Uterus (tissue), 2 donors: ENCODE data around the gene TMPRSS13.

Source experiments
- CTCF ChIP-seq, 4 experiments: fragments of 200-600 bp in 2 of 4; fragments of 450-650 bp in 2 of 4; sonication (generic) in 2 of 4; IDR thresholded peaks; one replicate each; pipeline ENCODE4 v1.5.1; 2016 to 2019; ENCODE audit warnings: antibody characterized with exemption in 4 of 4, mild to moderate bottlenecking in 2 of 4, moderate library complexity in 1 of 4
- POLR2A ChIP-seq, 2 donors: fragments of 450-650 bp; IDR thresholded peaks; one replicate each; pipeline ENCODE4 v1.6.1; 2016; ENCODE audit warnings: antibody characterized with exemption in 2 of 2, mild to moderate bottlenecking in 1 of 2, moderate library complexity in 1 of 2

- TF ChIP-seq CTCF (IDR thresholded peaks at IDR 0.05) (no peak), POLR2A (IDR thresholded peaks at IDR 0.05) (no peak)
Observed at GRCh38 chr11:117932947-117933346, 3.7 kb upstream of the TMPRSS13 start.
